ENCODE data around the gene TBL1X.

DNA sequence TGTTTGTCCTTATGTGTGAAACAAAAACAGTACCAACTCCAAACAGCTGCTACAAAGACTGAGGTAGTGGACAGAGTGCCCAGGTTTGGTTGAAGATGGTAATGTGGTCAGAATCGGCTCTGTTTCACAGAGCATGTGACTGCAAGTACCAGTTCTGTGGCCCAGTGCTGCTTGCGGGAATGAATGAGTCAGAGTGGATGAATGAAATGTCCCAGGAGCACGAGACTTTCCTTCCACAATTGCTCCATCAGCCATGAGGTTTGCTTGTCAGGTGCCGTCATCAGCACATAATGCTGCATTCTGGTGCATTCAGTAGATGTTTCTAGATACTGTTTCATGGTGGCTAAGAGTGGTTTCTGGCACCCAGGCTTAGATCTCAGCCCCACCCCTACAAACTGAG is 216.6 kb downstream of the TBL1X start:
- TF ChIP-seq, protein P1, sequence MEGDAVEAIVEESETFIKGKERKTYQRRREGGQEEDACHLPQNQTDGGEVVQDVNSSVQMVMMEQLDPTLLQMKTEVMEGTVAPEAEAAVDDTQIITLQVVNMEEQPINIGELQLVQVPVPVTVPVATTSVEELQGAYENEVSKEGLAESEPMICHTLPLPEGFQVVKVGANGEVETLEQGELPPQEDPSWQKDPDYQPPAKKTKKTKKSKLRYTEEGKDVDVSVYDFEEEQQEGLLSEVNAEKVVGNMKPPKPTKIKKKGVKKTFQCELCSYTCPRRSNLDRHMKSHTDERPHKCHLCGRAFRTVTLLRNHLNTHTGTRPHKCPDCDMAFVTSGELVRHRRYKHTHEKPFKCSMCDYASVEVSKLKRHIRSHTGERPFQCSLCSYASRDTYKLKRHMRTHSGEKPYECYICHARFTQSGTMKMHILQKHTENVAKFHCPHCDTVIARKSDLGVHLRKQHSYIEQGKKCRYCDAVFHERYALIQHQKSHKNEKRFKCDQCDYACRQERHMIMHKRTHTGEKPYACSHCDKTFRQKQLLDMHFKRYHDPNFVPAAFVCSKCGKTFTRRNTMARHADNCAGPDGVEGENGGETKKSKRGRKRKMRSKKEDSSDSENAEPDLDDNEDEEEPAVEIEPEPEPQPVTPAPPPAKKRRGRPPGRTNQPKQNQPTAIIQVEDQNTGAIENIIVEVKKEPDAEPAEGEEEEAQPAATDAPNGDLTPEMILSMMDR (conservative IDR thresholded peaks at IDR 0.05), result no peak
- TF ChIP-seq ZFX (IDR thresholded peaks at IDR 0.05), result no peak
